ENCODE results near the gene RCSD1.

Gene RCSD1

GRCh38 chr1:167695756-167696561 lies 65.9 kb downstream of the RCSD1 start:
- H3K4me3 ChIP-seq (replicated peaks; ENCODE audit: low read depth, low read length) = no peak overlapping the region
- no peak for TF ChIP-seq CTCF (IDR thresholded peaks at IDR 0.05; ENCODE audit: low read length, missing control alignments)
- DNase-seq (ENCODE audit: low read depth) = no peak

GRCh38 chr1:167697667-167698141 lies 67.7 kb downstream of the RCSD1 start:
- H3K4me3 ChIP-seq (replicated peaks; ENCODE audit: low read depth, low read length) = no peak overlapping the region
- TF ChIP-seq CTCF (IDR thresholded peaks at IDR 0.05; ENCODE audit: low read length, missing control alignments) = no peak

GRCh38 chr1:167698313-167698712 lies 68.3 kb downstream of the RCSD1 start:
- H3K4me3 ChIP-seq (replicated peaks; ENCODE audit: low read depth, low read length) = no peak overlapping the region
- DNase-seq (ENCODE audit: low read depth) = no peak
- no peak for TF ChIP-seq CTCF (IDR thresholded peaks at IDR 0.05; ENCODE audit: low read length, missing control alignments)

More at GRCh38 chr1:167697667-167698141, 67.7 kb downstream of the RCSD1 start:
- no peak for DNase-seq (ENCODE audit: low read depth)

GRCh38 chr1:167701510-167701909 lies 71.5 kb downstream of the RCSD1 start:
- H3K4me3 ChIP-seq (replicated peaks; ENCODE audit: low read depth, low read length) = no peak overlapping the region
- TF ChIP-seq CTCF (IDR thresholded peaks at IDR 0.05; ENCODE audit: low read length, missing control alignments) = no peak
- DNase-seq (ENCODE audit: low read depth) = no peak

GRCh38 chr1:167703557-167703956 lies 73.5 kb downstream of the RCSD1 start:
- H3K4me3 ChIP-seq (replicated peaks; ENCODE audit: low read depth, low read length) = no peak overlapping the region
- no peak for TF ChIP-seq CTCF (IDR thresholded peaks at IDR 0.05; ENCODE audit: low read length, missing control alignments)
- DNase-seq (ENCODE audit: low read depth) = no peak

- H3K4me3 ChIP-seq (replicated peaks; ENCODE audit: low read depth, low read length) = no peak overlapping the region
- TF ChIP-seq CTCF (IDR thresholded peaks at IDR 0.05; ENCODE audit: low read length, missing control alignments) = no peak
- no peak for DNase-seq (ENCODE audit: low read depth)
Observed at GRCh38 chr1:167704715-167705114, 74.7 kb downstream of the RCSD1 start.

GRCh38 chr1:167705250-167705649 lies 75.2 kb downstream of the RCSD1 start:
- no peak overlapping the region for H3K4me3 ChIP-seq (replicated peaks; ENCODE audit: low read depth, low read length)
- DNase-seq (ENCODE audit: low read depth) = no peak
- no peak for TF ChIP-seq CTCF (IDR thresholded peaks at IDR 0.05; ENCODE audit: low read length, missing control alignments)
